ENCODE measurements around the gene SERPIND1. TPM values are rescaled to one million over a fixed set of nuclear protein-coding genes. Genes with fewer than 3 reads are reported as not detected.

Gene SERPIND1
- total and polyA plus RNA-seq, 2 of the 8 experiments (the other 6 are each of a cell fraction or from before 2014, with no cell fraction given): not detected

DNA sequence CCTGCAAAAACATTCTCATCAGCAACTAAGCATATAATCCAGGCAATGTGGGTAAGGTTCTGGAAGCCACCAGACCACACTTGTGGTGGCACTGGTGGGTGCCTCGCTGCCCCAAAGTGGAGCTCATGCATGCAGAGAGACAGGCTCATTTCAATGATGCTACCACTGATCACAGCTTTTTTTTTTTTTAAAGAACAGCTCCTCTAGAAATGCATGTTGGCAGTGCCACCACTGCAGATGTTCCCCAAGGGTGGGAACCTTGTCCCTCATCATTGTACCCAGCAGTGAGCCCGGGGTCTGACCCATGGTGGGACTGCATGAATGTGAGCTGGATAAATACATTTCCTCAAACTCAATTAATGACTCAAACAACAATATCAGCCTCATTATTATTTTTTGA, 31.1 kb upstream of the SERPIND1 start:
- WGBS, 2 experiments (ENCODE audit: extremely low coverage in 1 of 2, insufficient coverage in 1 of 2, insufficient read length in 1 of 2, insufficient replicate concordance in 2 of 2, low coverage in 1 of 2, low lambda C conversion rate in 2 of 2, missing lambda C conversion rate in 1 of 2): 64% methylated on average over 2 of the region's 2 CpGs; no CpG with 5 or more reads in 1 of the 2 experiments
- no peak overlapping the region for H4K8ac ChIP-seq (ENCODE audit: extremely low read depth, insufficient read depth, low read length)
- FAIRE-seq (no peak), DNase-seq (ENCODE audit: low read depth in 1 of 2, low spot score in 2 of 2) (no peak)
- H3K9ac ChIP-seq (replicated peaks in 1 of 4; ENCODE audit: extremely low read depth in 1 of 4, low read depth in 3 of 4, low read length in 3 of 4): no peak overlapping the region
- H3K18ac ChIP-seq (ENCODE audit: extremely low read depth, low read length): no peak overlapping the region
- no peak overlapping the region for H2BK120ac ChIP-seq (replicated peaks; ENCODE audit: low read depth, low read length)
- H2BK12ac ChIP-seq (ENCODE audit: low read depth, low read length): no peak overlapping the region
- H3K9me3 ChIP-seq (ENCODE audit: insufficient read depth in 2 of 2, low read depth in 1 of 2, low read length in 1 of 2): no peaks in the 10 kb centered on the region; a peak in 1 of 4 replicates
- no peak overlapping the region for H4K5ac ChIP-seq (ENCODE audit: insufficient read length, low read depth, low read length)
- no peaks in the 10 kb centered on the region for H3K4me1 ChIP-seq (replicated peaks in 1 of 4; ENCODE audit: control insufficient read depth in 3 of 4, insufficient read depth in 4 of 4, low read length in 3 of 4)
- H3K27me3 ChIP-seq (replicated peaks in 1 of 4; ENCODE audit: control insufficient read depth in 3 of 4, extremely low read depth in 1 of 4, insufficient read depth in 3 of 4, low read length in 3 of 4): no peaks in the 10 kb centered on the region
- POLR2A ChIA-PET (ENCODE audit: partially characterized antibody): interaction anchor here (1.1 kb wide), 1 partner anchor 215 kb away, joined by 4 read pairs; no protein-coding TSS in a partner anchor
- no peaks in the 10 kb centered on the region; a peak in 3 of 8 replicates for H3K36me3 ChIP-seq (ENCODE audit: control insufficient read depth in 2 of 4, insufficient read depth in 4 of 4, low read length in 3 of 4)
- H3K27ac ChIP-seq (ENCODE audit: low read depth, low read length): no peak overlapping the region
- TF ChIP-seq HDAC6 (IDR thresholded peaks at IDR 0.05; ENCODE audit: low read depth, low read length): no peak
- TF ChIP-seq, protein P1, sequence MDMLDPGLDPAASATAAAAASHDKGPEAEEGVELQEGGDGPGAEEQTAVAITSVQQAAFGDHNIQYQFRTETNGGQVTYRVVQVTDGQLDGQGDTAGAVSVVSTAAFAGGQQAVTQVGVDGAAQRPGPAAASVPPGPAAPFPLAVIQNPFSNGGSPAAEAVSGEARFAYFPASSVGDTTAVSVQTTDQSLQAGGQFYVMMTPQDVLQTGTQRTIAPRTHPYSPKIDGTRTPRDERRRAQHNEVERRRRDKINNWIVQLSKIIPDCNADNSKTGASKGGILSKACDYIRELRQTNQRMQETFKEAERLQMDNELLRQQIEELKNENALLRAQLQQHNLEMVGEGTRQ (IDR thresholded peaks at IDR 0.05; ENCODE audit: low read length): no peak
- TF ChIP-seq FOSL1 (IDR thresholded peaks at IDR 0.05; ENCODE audit: insufficient read depth, low read depth, low read length): no peak
- TF ChIP-seq NANOG (IDR thresholded peaks at IDR 0.05; ENCODE audit: insufficient read depth, low read depth, low read length, poor library complexity, severe bottlenecking): no peak
- TF ChIP-seq KDM5A (IDR thresholded peaks at IDR 0.05; ENCODE audit: low read length): no peak
- no peak for TF ChIP-seq TEAD4 (IDR thresholded peaks at IDR 0.05; ENCODE audit: low read depth, low read length)
- no peak overlapping the region for H3K4me2 ChIP-seq (ENCODE audit: insufficient read depth in 1 of 2, low read depth in 2 of 2, low read length in 2 of 2)
- H3K23ac ChIP-seq (ENCODE audit: insufficient read length): no peak overlapping the region
- H3K79me1 ChIP-seq (ENCODE audit: low read depth, low read length): no peaks in the 10 kb centered on the region
- H3K14ac ChIP-seq (ENCODE audit: insufficient read length): no peak overlapping the region
- H3K23me2 ChIP-seq (ENCODE audit: low read depth, low read length): no peaks in the 10 kb centered on the region
- H4K20me1 ChIP-seq (replicated peaks in 1 of 2; ENCODE audit: control insufficient read depth in 1 of 2, insufficient read depth in 2 of 2, low read length in 2 of 2): peaks cover 0 to 1% of the 10 kb centered on the region in 2 experiments
- H3K79me2 ChIP-seq (ENCODE audit: control insufficient read depth in 1 of 2, insufficient read depth in 2 of 2, low read length in 2 of 2): no peaks in the 10 kb centered on the region
- H2BK15ac ChIP-seq (ENCODE audit: low read length): no peak overlapping the region
- no peak overlapping the region for H3K4ac ChIP-seq (replicated peaks; ENCODE audit: insufficient read length, low read depth, low read length)
- no peak overlapping the region for H4K91ac ChIP-seq (replicated peaks; ENCODE audit: insufficient read length, low read length)
- H2BK20ac ChIP-seq (ENCODE audit: low read length): no peak overlapping the region
- no peak overlapping the region for H2AFZ ChIP-seq (ENCODE audit: low read length)
- no peak overlapping the region for H3K56ac ChIP-seq (replicated peaks; ENCODE audit: insufficient read length, low read depth, low read length)
- no peak overlapping the region for H3K4me3 ChIP-seq (ENCODE audit: extremely low read depth in 1 of 4, insufficient read depth in 2 of 4, low read depth in 3 of 4, low read length in 4 of 4)
- CTCF ChIA-PET (ENCODE audit: partially characterized antibody): interaction anchor here (0.6 to 3.6 kb wide), 26 partner anchors 9 to 196 kb away, joined by 3 to 28 read pairs (median 4); partner anchors contain the start of gene SERPIND1
- H2AK5ac ChIP-seq (ENCODE audit: low read depth, low read length): no peak overlapping the region
- no peak overlapping the region for H2BK5ac ChIP-seq (ENCODE audit: low read depth, low read length)

All from H1 (cell line).